Fibroblast of skin of left biceps (primary cell): ENCODE measurements around the gene FBH1.
"Not testable (repeated sequence)": the region's sequence is repeated elsewhere in the genome, so short reads cannot be mapped to it uniquely, and the experiment has no call there.

ENCODE experiments used
- DNase-seq, 2 experiments: peaks; one replicate each; pipeline ENCODE4 v3.0.0-alpha.2; 2013; ENCODE audit warnings: low read depth in 2 of 2

The FBH1 gene

GRCh38 chr10:5903563-5903962 is 13.5 kb downstream of the FBH1 start:
- DNase-seq = no peak

GRCh38 chr10:5904227-5904626 is 14.2 kb downstream of the FBH1 start:
- no peak for DNase-seq

DNA sequence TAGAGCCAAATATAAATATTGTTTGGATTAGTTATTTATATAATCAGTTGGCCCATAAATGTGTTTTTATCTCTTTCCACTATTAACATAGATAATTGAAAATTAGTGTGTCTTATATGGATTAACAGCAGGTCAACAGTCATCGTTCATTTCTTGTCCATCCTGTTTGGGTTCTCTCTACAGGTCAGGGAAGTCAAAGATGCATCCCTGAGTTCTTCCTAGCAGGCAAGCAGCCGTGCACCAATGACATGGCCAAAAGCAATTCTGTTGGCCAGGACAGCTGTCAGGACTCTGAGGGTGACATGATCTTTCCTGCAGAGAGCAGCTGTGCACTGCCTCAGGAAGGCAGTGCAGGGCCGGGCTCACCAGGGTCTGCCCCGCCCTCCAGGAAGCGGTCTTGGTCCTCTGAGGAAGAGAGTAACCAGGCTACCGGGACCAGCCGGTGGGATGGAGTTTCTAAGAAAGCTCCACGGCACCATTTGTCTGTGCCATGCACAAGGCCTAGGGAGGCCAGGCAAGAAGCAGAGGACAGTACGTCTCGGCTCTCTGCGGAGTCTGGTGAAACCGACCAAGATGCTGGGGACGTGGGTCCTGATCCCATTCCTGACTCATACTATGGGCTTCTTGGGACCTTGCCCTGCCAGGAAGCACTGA is 15.9 kb downstream of the FBH1 start:
- no peak for DNase-seq

DNA sequence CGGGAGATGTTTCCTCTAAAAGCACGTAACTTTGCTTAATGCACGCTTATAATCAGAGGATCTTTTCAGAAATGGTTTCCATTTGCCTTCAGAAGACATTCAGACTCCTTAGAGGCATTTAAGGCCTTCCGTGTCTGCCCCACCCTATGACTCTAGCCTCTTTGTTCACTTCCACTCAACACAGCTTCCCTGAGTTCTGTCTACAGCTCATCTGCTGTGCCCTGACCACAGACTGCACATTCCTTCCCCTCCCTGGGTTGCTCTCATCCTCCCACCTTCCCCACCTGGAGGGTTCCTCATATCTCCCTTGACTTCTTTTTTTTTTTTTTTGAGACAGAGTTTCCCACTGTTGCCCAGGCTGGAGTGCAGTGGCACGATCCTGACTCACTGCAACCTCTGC is 16.6 kb downstream of the FBH1 start:
- DNase-seq = no peak

- DNase-seq = not testable (repeated sequence)
Observed at GRCh38 chr10:5908676-5909075, 18.6 kb downstream of the FBH1 start.

GRCh38 chr10:5910323-5911100 is 20.5 kb downstream of the FBH1 start:
- no peak for DNase-seq

DNA sequence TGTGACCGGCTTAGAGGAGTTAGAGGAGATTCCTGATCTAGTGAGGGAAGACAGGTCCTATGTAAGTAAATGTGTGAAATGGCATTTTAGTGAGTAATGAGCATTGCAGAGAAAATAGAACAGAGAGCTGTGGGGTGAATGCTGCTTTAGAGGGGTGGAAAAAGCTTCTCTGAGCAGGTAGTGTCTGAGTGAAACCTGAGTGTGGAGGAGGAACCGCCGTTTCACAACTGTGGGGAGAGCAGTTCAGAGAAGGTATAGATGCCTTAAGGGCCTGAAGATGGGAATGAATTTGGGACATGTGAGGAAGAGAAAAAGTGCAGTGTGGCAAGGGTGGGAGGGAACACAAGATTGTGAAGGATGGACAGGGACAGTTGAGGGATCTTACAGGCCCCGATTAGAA is 21.6 kb downstream of the FBH1 start:
- no peak for DNase-seq

DNA sequence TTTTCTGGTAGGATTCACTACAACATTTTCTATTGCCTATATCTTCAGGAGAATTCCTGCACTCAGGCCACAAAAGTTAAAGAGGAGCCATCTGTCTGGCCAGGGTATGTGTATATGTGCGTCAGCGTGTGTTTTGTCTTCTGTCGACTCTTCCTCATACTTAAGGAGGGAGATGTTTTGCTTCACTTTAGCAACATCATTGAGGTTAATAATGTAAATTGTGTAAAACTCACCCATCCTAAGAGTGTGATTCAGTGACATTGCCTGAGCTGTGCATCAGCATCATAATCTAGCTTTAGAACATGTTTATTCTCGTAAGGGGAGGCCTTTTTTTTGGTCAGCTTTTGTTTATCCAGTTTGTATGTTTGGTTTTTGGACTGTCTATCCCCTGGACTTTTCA is 23.7 kb downstream of the FBH1 start:
- no peak for DNase-seq

DNA sequence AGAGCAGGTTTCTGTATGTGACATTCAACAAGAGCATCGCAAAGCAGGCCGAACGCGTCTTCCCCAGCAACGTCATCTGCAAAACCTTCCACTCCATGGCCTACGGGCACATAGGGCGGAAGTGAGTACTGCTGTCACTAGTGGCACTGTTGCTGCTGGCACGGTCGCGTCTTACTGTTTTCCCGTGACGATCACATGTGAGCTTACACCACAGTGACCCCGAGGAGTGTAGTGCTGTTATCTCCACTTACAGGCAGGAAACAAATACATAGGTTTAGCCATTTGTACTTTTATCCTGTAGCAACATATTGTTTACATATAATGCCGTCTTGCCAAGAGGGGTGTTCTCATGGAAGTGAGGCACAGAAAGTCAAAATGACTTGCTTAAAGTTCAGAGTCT is 25.4 kb downstream of the FBH1 start:
- no peak for DNase-seq

DNA sequence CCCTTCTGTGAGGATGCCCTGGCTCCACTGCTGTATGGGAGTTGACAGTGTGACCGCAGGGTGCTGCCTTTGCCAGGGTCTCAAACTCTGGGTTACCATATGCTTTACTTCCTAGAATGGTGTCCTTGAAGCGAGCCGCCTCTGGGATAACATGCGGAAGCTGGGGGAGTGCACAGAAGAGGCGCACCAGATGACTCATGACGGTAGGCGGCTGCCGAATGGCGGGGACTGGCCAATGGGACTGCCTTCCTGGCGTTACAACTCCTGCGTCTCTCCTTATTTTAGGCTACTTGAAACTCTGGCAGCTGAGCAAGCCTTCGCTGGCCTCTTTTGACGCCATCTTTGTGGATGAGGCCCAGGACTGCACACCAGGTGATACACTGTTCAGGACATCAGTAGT is 27.3 kb downstream of the FBH1 start:
- no peak for DNase-seq

DNA sequence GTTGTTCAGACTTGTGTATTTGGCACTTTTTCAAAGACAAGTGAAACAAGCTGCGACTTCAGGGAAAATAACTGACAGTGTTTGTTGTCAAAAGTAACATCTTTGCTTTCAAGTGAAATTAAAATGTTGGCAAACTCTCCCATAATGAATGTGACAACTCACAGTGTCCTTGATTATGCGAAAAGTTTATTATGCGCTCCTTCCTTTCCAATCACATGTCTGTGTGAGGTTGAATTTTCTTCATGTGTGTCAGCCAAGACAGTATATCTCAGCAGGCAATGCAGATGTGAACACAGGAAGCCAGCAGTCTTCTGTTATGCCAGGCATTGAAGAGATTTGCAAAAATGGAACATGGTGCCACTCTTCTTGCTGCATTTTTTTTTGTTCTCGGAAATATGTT is 28.7 kb downstream of the FBH1 start:
- DNase-seq = no peak

GRCh38 chr10:5919568-5919967 is 29.5 kb downstream of the FBH1 start:
- no peak for DNase-seq

DNA sequence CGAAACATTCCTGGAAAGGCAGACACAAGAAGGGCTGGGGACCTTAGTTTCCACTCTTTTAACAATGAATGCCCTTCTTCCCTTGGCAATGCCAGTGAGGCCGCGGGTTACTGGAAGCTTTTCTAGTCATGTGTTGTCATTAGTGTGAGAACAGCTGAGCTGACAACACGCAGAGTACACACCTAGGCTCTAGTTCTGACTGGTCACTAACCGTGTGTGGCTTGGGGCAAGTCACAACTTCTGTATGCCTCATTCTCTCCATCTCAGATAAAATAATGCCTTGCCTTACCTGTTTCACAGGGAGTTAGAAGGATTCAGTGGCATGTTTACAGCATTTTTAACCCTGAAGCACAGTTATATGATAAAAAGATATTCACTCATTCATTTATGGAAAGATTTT is 31.7 kb downstream of the FBH1 start:
- DNase-seq = no peak

GRCh38 chr10:5924889-5925288 is 34.8 kb downstream of the FBH1 start:
- DNase-seq = no peak

- no peak for DNase-seq
Observed at GRCh38 chr10:5927306-5927705, 37.3 kb downstream of the FBH1 start.

DNA sequence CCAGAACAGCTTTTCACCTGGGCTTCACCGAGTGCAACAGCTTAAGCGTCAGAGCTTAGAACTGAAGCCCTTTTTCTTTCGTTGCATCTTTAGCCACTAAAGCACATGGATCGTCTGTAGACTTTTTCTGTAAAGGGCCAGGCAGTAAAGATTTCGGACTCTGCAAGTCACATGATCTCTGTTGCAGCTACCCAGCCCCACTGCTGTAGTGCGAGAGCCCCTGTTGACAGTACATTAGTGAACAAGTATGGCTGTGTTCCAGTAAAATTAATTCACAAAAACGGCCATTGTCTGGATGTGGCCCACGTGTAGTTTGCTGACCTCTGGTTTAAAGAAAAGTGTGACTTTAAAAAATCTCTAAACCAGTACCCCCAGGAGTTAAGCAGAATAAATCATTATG is 39.4 kb downstream of the FBH1 start:
- no peak for DNase-seq

- DNase-seq = no peak
Observed at GRCh38 chr10:5930272-5930671, 40.2 kb downstream of the FBH1 start.

DNA sequence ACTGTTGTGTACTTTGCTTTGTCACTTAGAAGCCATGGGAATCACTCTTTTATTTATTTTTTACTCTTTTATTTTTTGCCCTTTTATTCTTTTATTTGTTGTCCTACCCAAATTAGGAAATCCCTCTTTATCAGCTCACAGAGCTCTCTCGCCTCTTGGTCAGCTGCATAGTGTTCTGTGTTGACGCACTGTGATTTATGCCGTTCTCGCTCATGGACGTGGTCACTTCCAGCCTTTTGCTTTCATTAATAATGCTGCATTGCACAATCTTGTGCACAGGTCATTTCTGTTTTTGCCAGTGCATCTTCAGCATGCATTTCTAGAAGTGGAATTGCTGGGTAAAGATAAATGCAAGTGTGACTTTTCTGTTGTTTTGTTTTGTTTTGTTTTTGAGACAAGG is 42.3 kb downstream of the FBH1 start:
- DNase-seq = no peak

- DNase-seq = no peak
Observed at GRCh38 chr10:5933909-5934546, 44.0 kb downstream of the FBH1 start.

GRCh38 chr10:5935628-5936027 is 45.6 kb downstream of the FBH1 start:
- no peak for DNase-seq

DNA sequence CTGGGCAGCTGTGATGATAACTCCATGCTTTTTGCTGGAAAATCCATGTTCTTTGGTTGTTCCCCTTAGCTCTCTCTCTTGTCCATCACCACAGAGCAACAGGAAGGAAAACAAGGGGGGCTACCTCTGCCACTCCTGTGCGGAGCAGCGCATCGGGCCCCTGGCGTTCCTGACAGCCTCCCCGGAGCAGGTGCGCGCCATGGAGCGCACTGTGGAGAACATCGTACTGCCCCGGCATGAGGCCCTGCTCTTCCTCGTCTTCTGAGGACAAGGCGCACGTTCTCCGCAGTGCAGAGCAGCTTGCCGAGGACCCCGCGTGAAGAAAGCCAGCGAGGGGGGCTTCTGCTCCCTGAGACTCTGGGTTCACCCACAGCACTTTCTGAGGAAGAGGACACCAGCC is 47.0 kb downstream of the FBH1 start:
- no peak for DNase-seq

DNA sequence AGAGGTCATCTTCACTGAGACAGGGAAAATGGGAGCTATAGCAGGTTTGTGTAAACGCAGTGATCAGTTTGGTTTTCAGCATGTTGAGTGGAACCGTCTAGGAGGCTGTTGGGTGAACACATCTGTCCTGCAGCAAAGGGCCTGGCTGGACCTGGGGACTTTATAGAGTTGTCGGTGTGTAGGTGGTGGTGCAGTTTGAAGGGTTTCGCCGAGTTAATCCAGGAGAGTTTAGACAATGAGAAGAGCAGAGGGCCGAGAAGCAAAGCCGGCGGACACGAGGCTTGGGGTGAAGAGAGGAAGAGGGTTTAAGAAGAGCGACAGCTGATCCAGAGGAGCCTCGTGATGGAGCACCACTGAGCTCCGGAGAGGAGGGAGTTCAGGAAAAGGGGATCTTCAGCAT is 48.2 kb downstream of the FBH1 start:
- DNase-seq = no peak

- no peak for DNase-seq
Observed at GRCh38 chr10:5940807-5941218, 50.8 kb downstream of the FBH1 start.
